HEK293 (cell line): ENCODE data around the gene ABCA7.

Source experiments
- AEBP2 ChIP-seq: fragments of 450-650 bp; formaldehyde crosslinking; IDR thresholded peaks from 2 replicates; pipeline ENCODE4 v1.5.1; 2016; ENCODE audit warnings: missing biosample characterization, missing genetic modification characterization, borderline replicate concordance
- CTCF ChIP-seq: fragments of 450-650 bp; formaldehyde crosslinking; IDR thresholded peaks from 2 replicates; pipeline ENCODE4 v1.5.1; 2016; ENCODE audit warnings: missing biosample characterization, missing genetic modification characterization
- ZNF37A ChIP-seq: fragments of 450-650 bp; IDR thresholded peaks from 2 replicates; pipeline ENCODE4 v1.5.1; 2018; ENCODE audit warnings: missing biosample characterization, missing genetic modification characterization
- ZNF521 ChIP-seq: fragments of 450-650 bp; formaldehyde crosslinking; IDR thresholded peaks from 2 replicates; pipeline ENCODE4 v1.5.1; 2017; ENCODE audit warnings: missing biosample characterization, mild to moderate bottlenecking, missing genetic modification characterization

GRCh38 chr19:1026783-1027649, 12.9 kb upstream of the ABCA7 start:
- TF ChIP-seq AEBP2, result no peak
- TF ChIP-seq CTCF (tag by site-specific recombination), result no peak
- TF ChIP-seq ZNF521 (tag by site-specific recombination), result no peak
- TF ChIP-seq ZNF37A (tag by site-specific recombination), result no peak
